ENCODE measurements around the gene CSNK1A1L. TPM values are rescaled to one million over a fixed set of nuclear protein-coding genes. Genes with fewer than 3 reads are reported as not detected.

The CSNK1A1L gene
- total and polyA plus RNA-seq, 2 of the 8 experiments (the other 6 are each of a cell fraction or from before 2014, with no cell fraction given), result not detected

DNA sequence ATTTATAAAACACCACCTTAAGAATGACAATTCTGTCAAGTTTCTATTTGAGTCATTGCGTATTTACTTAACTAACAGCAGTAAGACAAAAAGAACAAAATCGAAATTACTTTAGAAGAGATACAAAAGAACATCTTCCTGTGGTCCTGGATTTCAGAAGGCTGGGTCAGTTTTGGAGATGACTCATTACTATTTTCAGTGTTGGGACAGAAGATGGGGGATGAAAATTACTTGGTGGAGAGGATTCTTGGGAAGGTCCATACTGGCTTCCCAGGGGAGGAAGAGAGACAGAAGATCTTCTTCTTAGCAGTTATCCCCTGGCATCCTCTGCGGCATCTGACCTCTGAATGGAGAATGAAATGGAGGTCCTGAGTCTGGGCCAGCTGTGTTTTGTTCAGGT lies 33.5 kb upstream of the CSNK1A1L start (continued):
- TF ChIP-seq TEAD4 (IDR thresholded peaks at IDR 0.05; ENCODE audit: low read depth, low read length) (no peak), CTBP2 (IDR thresholded peaks at IDR 0.05; ENCODE audit: borderline replicate concordance, insufficient read depth, insufficient read length, low read length) (no peak), CHD2 (IDR thresholded peaks at IDR 0.05; ENCODE audit: low read length) (no peak)
- TF ChIP-seq, protein P1, sequence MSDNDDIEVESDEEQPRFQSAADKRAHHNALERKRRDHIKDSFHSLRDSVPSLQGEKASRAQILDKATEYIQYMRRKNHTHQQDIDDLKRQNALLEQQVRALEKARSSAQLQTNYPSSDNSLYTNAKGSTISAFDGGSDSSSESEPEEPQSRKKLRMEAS (IDR thresholded peaks at IDR 0.05), result no peak

Data from H1 (cell line).